LHCN-M2 (cell line): ENCODE data around the gene ITGAL. TPM values are rescaled to one million over a fixed set of nuclear protein-coding genes. Genes with fewer than 3 reads are reported as not detected.
"Not testable (repeated sequence)": the region's sequence is repeated elsewhere in the genome, so short reads cannot be mapped to it uniquely, and the experiment has no call there.

Source experiments
- DNase-seq: peaks from one replicate; pipeline ENCODE4 v3.0.0-alpha.2; 2012; ENCODE audit warnings: low read depth
- total RNA-seq: library from RNA; depleted of rRNA; stranded (reverse); fragments of >200 nt; gene quantifications from 2 replicates; pipeline ENCODE4 v1.2.3, GENCODE V29; 2014

ITGAL gene
- total RNA-seq, 1 experiment from 2014 or later = not detected

GRCh38 chr16:30457743-30458560 lies 14.6 kb upstream of the ITGAL start:
- no peak for DNase-seq

GRCh38 chr16:30458561-30459394 lies 13.8 kb upstream of the ITGAL start:
- no peak for DNase-seq

- DNase-seq = no peak
Observed at GRCh38 chr16:30459456-30459855, 13.1 kb upstream of the ITGAL start.

GRCh38 chr16:30461426-30461825 lies 11.1 kb upstream of the ITGAL start:
- DNase-seq = not testable (repeated sequence)

GRCh38 chr16:30464078-30464477 lies 8.5 kb upstream of the ITGAL start:
- no peak for DNase-seq

GRCh38 chr16:30470170-30470512 lies 2.4 kb upstream of the ITGAL start:
- DNase-seq = no peak

GRCh38 chr16:30470632-30470995 lies 1.9 kb upstream of the ITGAL start:
- no peak for DNase-seq

- no peak for DNase-seq
Observed at GRCh38 chr16:30473231-30474073, 910 bp downstream of the ITGAL start.

- no peak for DNase-seq
Observed at GRCh38 chr16:30474074-30474452, 1.5 kb downstream of the ITGAL start.

- no peak for DNase-seq
Observed at GRCh38 chr16:30474684-30475083, 2.1 kb downstream of the ITGAL start.

GRCh38 chr16:30476991-30477390 lies 4.4 kb downstream of the ITGAL start:
- no peak for DNase-seq

- DNase-seq = not testable (repeated sequence)
Observed at GRCh38 chr16:30477773-30478172, 5.2 kb downstream of the ITGAL start.

- DNase-seq = no peak
Observed at GRCh38 chr16:30478766-30479478, 6.4 kb downstream of the ITGAL start.

- no peak for DNase-seq
Observed at GRCh38 chr16:30481381-30481780, 8.8 kb downstream of the ITGAL start.

GRCh38 chr16:30482366-30482765 lies 9.8 kb downstream of the ITGAL start:
- no peak for DNase-seq

GRCh38 chr16:30484887-30485286 lies 12.3 kb downstream of the ITGAL start:
- DNase-seq = no peak

- DNase-seq = no peak
Observed at GRCh38 chr16:30485818-30486436, 13.4 kb downstream of the ITGAL start.

GRCh38 chr16:30488764-30489605 lies 16.4 kb downstream of the ITGAL start:
- DNase-seq = no peak

GRCh38 chr16:30490210-30490609 lies 17.7 kb downstream of the ITGAL start:
- no peak for DNase-seq

- DNase-seq = no peak
Observed at GRCh38 chr16:30491229-30491628, 18.7 kb downstream of the ITGAL start.
